ENCODE results near the gene CYGB.
"Not testable (repeated sequence)": the region's sequence is repeated elsewhere in the genome, so short reads cannot be mapped to it uniquely, and the experiment has no call there.

CYGB gene

GRCh38 chr17:76538281-76538931 lies 897 bp upstream of the CYGB start:
- DNase-seq (ENCODE audit: low read depth in 3 of 3, low spot score in 1 of 3), result no peak

DNA sequence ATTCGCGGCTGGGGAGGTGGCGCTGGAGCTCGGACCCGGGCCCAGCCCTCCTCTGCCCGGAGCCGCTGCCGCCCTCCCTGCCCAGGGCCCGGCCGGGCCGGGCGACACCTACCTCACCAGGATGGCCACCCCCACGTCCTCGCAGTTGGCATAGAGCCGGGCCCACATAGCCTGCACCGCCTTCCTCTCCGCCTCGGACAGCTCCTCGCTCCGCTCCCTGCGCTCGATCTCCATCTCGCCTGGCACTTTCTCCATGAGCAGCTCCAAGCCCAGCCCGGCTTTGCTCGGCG lies 276 bp downstream of the CYGB start:
- no peak for DNase-seq (ENCODE audit: low read depth in 3 of 3, low spot score in 1 of 3)

DNA sequence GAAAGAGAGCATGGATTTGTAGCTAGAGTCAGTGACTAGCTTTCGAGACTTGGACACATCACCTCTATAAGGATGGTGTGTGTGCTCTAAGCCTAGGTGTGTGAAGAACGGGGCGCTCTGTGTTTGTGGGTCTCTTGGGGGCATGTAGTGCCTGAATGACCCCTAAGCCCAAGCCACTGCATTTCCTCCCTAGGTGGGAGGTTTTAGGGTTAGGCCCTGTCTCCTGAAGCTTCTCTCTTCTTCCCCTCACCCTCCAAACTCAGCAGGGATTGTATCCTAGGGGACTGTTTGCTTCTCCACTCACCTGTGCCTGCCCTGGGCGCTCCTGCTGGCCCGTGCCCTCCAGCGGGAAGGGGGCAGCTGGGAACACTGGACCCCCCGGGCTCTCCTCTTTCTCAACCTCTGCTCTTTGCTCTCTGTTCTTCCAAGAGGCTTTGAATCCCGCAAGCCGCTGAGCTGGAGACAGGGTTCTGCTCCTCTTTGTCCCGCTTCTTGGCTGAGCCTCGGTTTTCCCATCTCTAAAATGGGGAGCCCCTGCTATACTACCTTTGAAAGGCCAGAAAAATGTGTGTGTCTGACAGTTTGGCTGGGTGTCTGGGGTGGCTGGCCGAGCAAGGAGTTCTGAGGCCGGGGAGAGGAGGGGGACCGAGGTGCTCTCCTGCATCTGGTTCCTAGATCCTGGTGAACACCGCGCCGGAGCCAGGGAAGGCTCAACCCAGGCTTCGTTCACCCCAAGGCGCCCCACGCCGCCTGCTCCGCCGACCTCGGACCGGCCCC lies 810 bp downstream of the CYGB start:
- DNase-seq (ENCODE audit: low read depth in 3 of 3, low spot score in 1 of 3), result no peak

- no peak for DNase-seq (ENCODE audit: low read depth in 3 of 3, low spot score in 1 of 3)
Measured at GRCh38 chr17:76535788-76536510, 1.6 kb downstream of the CYGB start.

- DNase-seq (ENCODE audit: low read depth in 3 of 3, low spot score in 1 of 3), result no peak
Measured at GRCh38 chr17:76534831-76535732, 2.4 kb downstream of the CYGB start.

GRCh38 chr17:76533640-76534359 lies 3.7 kb downstream of the CYGB start:
- DNase-seq (ENCODE audit: low read depth in 3 of 3, low spot score in 1 of 3), result not testable (repeated sequence)

GRCh38 chr17:76532072-76532651 lies 5.3 kb downstream of the CYGB start:
- DNase-seq (ENCODE audit: low read depth in 3 of 3, low spot score in 1 of 3), result no peak

DNA sequence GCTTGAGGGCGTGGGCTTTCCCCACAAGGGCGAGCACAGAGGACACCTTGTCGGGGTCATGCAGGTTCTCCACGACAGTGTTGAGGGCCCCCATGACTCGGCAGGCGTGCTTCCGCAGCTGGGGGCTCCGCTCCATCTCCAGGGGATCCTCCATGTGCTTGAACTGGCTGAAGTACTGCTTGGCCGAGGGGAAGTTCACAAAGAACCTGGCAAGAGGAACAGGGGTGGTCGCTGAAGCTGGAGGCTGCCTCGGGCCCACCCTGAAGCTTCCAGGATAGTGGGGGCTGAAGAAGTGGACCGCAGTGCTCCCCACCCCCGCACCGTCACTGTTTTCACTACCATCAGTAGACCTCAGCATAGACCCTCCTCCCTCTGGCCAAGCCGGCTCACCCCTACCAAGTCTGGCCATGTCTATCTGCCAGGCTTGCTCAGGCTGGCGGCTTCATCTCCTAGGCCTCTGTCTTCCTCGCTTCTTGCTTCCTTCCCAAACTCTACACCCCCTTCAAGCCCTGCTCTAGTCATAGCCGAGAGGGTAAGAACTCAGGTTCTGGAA lies 5.9 kb downstream of the CYGB start:
- no peak for DNase-seq (ENCODE audit: low read depth in 3 of 3, low spot score in 1 of 3)

GRCh38 chr17:76530811-76531485 lies 6.6 kb downstream of the CYGB start:
- no peak for DNase-seq (ENCODE audit: low read depth in 3 of 3, low spot score in 1 of 3)

DNA sequence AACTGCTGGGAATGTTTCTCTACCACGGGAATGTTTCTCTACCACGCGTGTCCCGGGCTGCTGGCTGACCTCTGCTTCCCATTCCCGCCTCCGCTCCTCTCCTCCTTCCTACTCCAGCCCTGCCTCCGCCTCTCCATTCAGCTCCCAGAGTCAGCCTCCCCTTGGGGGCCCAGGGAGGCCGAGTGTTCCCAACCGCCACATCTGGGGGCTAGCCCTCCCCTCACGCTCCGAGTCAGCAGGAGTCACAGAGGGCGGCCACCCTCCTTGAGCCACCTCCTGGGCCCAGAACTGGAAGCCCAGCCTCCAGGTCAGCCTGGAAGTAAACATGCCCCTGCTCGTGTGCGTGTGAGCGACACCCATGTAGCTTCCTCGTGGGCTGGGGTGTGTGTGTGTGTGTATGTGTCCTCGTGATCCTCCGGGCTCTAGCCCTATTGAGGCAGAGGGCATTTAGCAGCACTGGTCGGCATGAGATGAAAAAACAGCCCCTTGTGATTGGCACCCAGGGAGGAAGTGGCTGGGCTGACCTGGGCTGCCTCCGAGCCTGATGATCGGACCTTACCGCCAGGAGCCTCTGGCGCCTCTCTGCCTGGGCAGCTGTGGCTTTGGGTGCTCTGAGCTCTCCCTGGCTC lies 7.3 kb downstream of the CYGB start:
- DNase-seq (ENCODE audit: low read depth in 3 of 3, low spot score in 1 of 3), result no peak

DNA sequence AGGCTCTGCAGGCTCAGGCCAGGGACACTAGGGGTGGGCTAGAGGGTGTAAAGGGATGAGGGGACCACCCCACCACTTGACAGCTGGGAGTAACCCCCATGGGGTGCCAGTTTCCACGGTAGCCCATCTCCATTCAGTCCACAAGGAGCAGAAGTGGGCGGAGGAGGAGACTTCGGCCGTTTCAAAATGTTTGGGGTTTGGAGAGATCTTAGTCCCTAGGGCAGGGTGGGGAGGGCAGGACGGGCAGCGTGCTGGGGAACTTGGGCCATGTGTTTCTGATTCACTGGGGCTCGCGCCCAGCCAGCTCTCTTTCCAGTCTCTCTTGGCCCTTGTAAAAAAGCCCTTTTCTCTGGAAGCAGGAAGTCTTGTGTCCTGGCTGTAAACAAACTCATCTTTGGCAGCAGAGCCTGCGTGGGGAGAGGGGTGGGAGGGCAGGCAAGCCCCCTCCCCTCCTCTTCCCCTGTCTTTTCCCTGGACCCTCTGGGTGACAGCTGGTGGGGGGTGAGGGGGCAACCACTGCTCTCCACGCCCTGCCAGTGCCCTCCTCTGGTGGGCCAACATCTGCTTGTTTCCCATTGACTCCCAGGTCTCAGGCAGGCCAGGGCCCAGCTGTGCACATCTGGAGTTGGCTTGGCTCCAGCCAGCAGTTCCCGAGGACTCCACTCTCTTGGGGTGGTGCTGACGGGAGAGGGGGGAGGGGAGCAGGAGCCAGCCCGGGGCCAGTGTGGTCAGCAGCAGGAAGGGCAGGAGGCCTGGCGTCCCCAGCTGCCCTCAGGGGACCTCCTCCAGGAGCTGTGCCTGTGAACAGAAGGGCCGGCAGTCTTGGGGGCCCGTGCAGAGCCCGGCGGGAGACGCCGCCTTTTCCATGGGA lies 8.1 kb downstream of the CYGB start:
- DNase-seq (ENCODE audit: low read depth in 3 of 3, low spot score in 1 of 3), result no peak

DNA sequence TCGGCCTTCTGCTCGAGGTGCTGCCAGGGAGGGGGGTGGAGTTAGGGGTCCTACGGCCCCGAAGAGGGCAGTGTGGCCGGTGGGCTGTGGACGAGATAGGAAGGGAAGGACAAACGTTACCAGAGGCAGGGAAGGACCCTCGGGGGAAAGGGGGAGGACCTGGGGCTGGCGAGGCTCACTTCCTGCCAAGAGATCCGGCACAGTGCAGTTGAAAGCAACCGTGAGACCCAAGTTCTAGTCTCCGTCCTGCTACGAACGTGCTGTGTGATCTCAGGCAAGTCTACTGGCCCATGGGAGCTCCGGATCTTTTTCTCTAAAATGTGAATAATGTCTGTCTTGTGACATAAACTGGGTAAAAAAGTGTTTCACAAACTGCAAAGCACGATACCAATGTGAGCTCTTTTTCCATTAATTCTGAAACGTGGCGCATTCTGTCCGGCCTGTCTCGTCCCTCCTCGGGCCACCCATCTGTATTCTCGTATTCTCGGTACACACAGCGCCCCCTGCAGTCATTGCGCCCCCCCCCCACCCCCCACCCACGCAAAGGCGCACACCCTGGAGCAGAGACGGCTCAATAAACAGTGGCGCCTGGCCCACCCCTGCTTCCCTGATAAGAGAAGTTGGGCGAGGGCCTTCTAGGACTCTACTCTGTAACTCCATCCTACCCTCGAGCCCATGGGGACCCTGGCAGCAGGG lies 8.8 kb downstream of the CYGB start:
- DNase-seq (ENCODE audit: low read depth in 3 of 3, low spot score in 1 of 3), result no peak

DNA sequence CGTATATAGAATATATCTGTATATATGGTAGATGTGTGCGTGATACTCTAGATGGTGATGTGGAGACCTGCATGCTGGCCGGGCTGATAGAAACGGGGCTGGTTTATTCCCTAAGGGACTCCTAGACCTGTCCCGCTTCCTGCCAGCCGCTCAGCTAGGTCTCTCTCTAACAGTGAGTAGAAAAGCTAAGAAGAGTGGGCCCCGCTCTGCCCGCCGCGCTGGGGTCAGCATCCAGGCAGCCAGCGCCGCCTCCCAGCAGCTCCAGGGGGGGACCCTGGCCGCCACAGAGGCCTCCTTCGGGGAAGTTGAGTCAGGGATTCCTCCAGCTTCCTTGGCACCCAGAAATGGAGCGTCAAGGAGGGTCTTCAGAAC lies 9.4 kb downstream of the CYGB start:
- DNase-seq (ENCODE audit: low read depth in 3 of 3, low spot score in 1 of 3), result no peak

GRCh38 chr17:76527430-76528111 lies 9.9 kb downstream of the CYGB start:
- no peak for DNase-seq (ENCODE audit: low read depth in 3 of 3, low spot score in 1 of 3)

DNA sequence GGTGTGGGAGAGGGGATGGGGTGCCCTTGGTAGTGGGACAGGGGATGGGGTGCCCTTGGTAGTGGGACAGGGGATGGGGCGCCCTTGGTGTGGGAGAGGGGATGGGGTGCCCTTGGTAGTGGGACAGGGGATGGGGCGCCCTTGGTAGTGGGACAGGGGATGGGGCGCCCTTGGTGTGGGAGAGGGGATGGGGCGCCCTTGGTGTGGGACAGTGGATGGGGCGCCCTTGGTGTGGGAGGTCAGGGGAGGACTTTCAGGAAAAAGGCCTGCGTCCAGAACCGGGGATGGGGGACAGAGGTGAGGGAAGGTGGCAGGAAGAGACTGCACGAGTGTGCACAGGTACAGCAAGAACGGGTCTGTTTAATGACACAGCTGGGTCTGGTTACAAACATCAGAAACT lies 10.5 kb downstream of the CYGB start:
- DNase-seq (ENCODE audit: low read depth in 3 of 3, low spot score in 1 of 3), result not testable (repeated sequence)

DNA sequence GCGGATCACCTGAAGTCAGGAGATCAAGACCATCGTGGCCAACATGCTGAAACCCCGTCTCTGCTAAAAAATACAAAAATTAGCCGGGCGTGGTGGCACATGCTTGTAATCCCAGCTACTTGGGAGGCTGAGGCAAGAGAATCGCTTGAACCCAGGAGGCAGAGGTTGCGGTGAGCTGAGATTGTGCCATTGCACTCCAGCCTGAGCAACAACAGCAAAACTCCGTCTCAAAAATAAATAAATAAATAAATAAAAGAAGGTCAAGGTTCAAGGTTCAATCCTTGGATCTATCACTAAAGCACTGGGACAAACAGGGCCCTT lies 12.0 kb downstream of the CYGB start:
- DNase-seq (ENCODE audit: low read depth in 3 of 3, low spot score in 1 of 3), result not testable (repeated sequence)

Data from stimulated activated CD4-positive, alpha-beta T cell treated with anti-CD3 and anti-CD28 coated beads, TNF-alpha, amount 100 ng/mL, for 1 hour (primary cell).